Measurements from ENCODE around the gene ZMIZ1.

Gene ZMIZ1

DNA sequence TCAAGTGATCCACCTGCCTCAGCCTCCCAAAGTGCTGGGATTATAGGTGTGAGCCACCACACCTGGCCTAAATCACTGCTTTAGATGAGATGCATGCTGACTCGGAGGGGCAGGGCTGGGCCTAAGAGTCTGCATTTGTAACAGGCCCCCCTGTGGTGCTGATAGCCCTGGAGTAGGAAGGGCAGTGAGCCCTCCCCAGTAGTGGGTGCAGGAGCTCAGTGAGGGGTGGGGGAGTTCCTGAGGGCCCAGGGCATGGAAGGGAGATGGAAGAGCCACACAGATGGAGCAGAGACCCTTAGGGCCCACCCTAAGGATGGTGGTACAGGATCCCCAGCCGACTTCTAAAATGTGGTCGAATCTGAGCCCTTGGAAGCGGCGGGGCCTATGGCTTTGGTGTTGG is 146.8 kb downstream of the ZMIZ1 start:
- Mint-ChIP-seq H3K27ac (no peak overlapping the region), H3K27me3 (no peaks in the 10 kb centered on the region), H3K9me3 (no peaks in the 10 kb centered on the region), H3K36me3 (ENCODE audit: low read depth) (peaks cover 11% of the 10 kb centered on the region), H3K4me1 (ENCODE audit: low read depth) (no peaks in the 10 kb centered on the region), H3K4me3 (no peak overlapping the region)
- DNase-seq: no peak

GRCh38 chr10:79219322-79219957 is 150.7 kb downstream of the ZMIZ1 start:
- H3K4me3 Mint-ChIP-seq: no peak overlapping the region
- H3K4me1 Mint-ChIP-seq (ENCODE audit: low read depth): no peaks in the 10 kb centered on the region
- no peak overlapping the region for H3K27ac Mint-ChIP-seq
- no peaks in the 10 kb centered on the region for H3K9me3 Mint-ChIP-seq
- no peaks in the 10 kb centered on the region for H3K27me3 Mint-ChIP-seq
- DNase-seq: no peak
- H3K36me3 Mint-ChIP-seq (ENCODE audit: low read depth): peaks cover 9% of the 10 kb centered on the region

DNA sequence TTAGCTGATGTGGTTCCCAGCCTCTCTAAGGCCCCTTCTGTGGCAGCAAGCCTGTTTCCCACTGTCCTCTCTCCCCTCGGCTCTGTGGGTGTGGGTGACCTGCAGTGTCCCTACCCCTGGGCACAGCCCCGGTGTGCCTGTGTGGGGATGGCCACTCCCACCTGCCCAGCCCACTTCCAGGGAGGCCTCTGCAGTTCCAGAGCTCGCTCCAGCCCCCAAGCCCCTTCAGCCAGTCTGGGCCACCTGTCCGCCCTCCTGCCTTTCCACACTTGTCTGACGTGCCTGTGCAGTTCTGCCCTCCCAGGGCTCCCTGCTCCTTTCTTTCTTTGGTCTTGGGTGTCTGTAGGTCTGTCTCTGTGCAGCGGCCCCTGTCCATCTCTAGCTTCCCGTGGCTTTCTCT is 151.5 kb downstream of the ZMIZ1 start:
- Mint-ChIP-seq H3K36me3 (ENCODE audit: low read depth) (peaks cover 9% of the 10 kb centered on the region), H3K9me3 (no peaks in the 10 kb centered on the region)

DNA sequence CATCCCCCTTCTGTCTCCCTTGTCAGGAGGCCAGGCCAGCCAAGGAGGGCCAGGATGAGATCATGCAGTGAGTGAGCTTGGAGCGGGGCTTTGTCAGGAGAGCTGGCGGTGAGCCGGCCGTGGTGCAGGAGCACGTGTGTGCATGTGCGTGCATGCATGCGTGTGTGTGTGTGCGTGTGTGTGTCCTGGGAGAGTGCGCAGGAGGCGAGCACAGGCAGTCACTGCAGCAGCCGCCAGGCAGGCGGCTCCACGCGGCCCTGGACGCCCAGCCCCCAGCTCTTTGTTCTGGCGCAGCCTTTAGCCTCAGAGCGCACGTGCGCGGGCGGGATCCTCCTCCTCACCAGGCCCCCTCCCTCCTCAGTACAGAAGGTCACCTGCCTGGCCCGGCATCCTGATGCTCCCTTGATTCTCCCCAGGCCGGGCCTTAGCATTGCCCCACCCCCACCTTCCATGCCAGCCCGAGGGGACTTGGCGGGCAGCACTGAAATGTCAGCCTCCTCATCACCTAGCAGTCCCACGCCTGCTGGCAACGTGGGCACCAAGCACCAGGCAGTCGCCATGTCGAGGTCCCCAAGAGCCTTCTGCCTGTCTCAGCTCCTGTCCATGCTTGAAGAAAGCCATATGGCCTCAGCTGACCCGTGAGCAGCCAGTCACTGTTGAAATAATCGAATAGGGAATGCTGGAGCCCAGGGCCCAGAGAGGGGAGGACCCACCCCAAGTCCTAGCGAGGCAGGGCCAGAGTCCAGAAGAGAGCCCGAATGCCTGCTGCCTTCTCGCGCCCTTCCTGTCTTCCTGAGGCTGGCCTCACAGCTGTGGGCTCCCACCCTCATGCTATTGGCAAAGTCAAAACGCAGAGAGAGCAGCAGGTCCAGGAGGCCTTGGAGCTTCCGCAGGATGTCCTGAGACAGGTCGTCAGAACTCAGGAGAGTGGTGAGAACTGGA is 152.6 kb downstream of the ZMIZ1 start:
- Mint-ChIP-seq H3K27me3 (no peaks in the 10 kb centered on the region), H3K9me3 (no peaks in the 10 kb centered on the region), H3K4me1 (ENCODE audit: low read depth) (no peaks in the 10 kb centered on the region), H3K4me3 (no peak overlapping the region), H3K27ac (no peak overlapping the region), H3K36me3 (ENCODE audit: low read depth) (peaks cover 5% of the 10 kb centered on the region)
- DNase-seq: no peak

More for the DNA sequence above, 151.5 kb downstream of the ZMIZ1 start:
- no peak overlapping the region for H3K27ac Mint-ChIP-seq
- DNase-seq: no peak
- no peak overlapping the region for H3K4me3 Mint-ChIP-seq
- no peaks in the 10 kb centered on the region for H3K4me1 Mint-ChIP-seq (ENCODE audit: low read depth)
- no peaks in the 10 kb centered on the region for H3K27me3 Mint-ChIP-seq

DNA sequence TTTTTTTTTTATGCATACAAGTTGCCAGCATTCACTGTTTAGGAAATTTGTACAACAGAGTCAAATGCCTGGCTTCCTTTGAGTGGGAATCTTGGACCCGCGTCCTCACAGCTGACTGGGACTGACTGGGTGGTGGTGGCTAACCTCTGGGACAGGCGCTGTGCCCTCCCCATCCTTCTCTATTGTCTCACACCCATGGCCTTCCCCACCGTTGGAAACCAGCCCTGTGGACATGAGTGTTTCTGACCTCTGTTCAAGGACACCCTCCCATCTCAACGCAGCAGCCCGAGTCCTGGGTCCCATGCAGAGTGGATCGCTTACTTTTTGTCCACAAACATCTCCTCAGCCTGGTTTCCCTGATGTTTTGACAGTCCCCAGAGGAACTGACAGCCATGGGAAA is 153.4 kb downstream of the ZMIZ1 start:
- no peaks in the 10 kb centered on the region for H3K36me3 Mint-ChIP-seq (ENCODE audit: low read depth)

GRCh38 chr10:79223091-79224048 is 154.6 kb downstream of the ZMIZ1 start:
- no peak for DNase-seq
- H3K36me3 Mint-ChIP-seq (ENCODE audit: low read depth): no peaks in the 10 kb centered on the region
- no peak overlapping the region for H3K27ac Mint-ChIP-seq
- H3K4me1 Mint-ChIP-seq (ENCODE audit: low read depth): no peaks in the 10 kb centered on the region
- H3K9me3 Mint-ChIP-seq: no peaks in the 10 kb centered on the region
- H3K4me3 Mint-ChIP-seq: no peak overlapping the region
- H3K27me3 Mint-ChIP-seq: no peaks in the 10 kb centered on the region

More for the DNA sequence above, 153.4 kb downstream of the ZMIZ1 start:
- DNase-seq: no peak
- Mint-ChIP-seq H3K27me3 (no peaks in the 10 kb centered on the region), H3K27ac (no peak overlapping the region), H3K9me3 (no peaks in the 10 kb centered on the region), H3K4me3 (no peak overlapping the region), H3K4me1 (ENCODE audit: low read depth) (no peaks in the 10 kb centered on the region)

- DNase-seq: no peak
- H3K27ac Mint-ChIP-seq: no peak overlapping the region
- H3K4me3 Mint-ChIP-seq: no peak overlapping the region
- H3K4me1 Mint-ChIP-seq (ENCODE audit: low read depth): no peaks in the 10 kb centered on the region
- H3K9me3 Mint-ChIP-seq: no peaks in the 10 kb centered on the region
- H3K27me3 Mint-ChIP-seq: no peaks in the 10 kb centered on the region
- no peaks in the 10 kb centered on the region for H3K36me3 Mint-ChIP-seq (ENCODE audit: low read depth)
Observed at GRCh38 chr10:79224263-79224949, 155.6 kb downstream of the ZMIZ1 start.

DNA sequence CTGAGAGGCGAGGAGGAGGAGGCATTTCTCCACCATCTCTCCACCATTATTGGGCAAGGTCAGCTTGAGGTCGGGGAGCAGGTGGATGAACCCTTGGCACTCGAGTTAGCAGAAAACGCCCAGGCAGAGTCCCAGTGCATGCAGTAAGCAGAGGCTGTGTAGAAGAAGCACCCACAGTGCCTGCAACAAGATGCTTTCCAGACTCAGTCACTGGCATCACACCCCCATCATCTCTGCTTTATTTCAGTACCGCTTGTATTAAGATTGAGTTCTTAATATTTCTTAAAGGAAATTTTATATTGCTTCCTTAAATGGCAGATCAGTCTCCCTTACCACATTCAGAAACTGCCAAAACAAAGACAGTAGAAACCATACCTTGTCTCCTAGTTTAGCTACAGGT is 156.2 kb downstream of the ZMIZ1 start:
- H3K36me3 Mint-ChIP-seq (ENCODE audit: low read depth): no peaks in the 10 kb centered on the region
- H3K27me3 Mint-ChIP-seq: no peaks in the 10 kb centered on the region
- no peak overlapping the region for H3K27ac Mint-ChIP-seq
- no peak for DNase-seq
- no peaks in the 10 kb centered on the region for H3K9me3 Mint-ChIP-seq
- H3K4me1 Mint-ChIP-seq (ENCODE audit: low read depth): no peaks in the 10 kb centered on the region
- H3K4me3 Mint-ChIP-seq: no peak overlapping the region

DNA sequence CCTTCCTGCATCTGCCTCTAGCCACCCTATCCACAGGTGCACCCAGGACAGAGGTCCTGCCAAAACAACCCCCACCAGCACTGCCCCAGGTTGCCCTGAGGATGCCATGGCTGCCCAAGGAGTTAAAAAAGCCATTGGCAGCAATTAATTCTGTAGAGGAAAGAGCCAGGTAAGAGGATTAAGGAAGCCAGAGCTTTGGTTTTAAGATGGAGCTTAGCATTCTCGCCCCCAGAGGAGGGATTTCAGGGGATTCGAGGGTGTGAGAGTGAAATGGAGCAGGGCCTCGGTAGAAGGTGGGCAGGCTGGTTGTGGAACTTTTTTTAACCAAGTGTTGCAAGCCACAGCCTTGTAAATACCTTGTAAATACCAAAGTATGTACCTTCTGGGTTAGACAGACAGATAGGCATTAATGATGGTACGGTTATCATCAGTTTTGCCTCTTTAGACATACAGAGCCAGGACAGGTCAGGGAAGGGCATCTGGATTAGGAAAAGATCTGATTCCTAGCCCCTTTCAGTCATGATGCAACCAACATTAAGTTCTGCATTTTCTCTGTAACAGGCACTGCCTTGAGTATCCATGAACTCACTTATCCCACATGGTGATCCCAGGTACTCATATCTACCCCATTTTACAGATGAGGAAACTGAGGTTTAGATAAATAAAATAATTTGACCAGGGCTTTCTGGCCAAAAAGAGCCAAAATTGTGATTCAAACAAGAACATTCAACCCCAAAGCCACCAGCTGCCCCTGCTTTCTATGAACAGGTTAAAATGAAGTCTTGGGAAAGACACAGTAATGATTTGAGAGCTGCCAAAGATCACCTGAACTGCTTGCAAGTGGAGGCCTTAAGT is 157.9 kb downstream of the ZMIZ1 start:
- Mint-ChIP-seq H3K27ac (no peak overlapping the region), H3K4me1 (ENCODE audit: low read depth) (no peaks in the 10 kb centered on the region), H3K36me3 (ENCODE audit: low read depth) (no peaks in the 10 kb centered on the region), H3K9me3 (no peaks in the 10 kb centered on the region), H3K4me3 (no peak overlapping the region), H3K27me3 (no peaks in the 10 kb centered on the region)
- no peak for DNase-seq

DNA sequence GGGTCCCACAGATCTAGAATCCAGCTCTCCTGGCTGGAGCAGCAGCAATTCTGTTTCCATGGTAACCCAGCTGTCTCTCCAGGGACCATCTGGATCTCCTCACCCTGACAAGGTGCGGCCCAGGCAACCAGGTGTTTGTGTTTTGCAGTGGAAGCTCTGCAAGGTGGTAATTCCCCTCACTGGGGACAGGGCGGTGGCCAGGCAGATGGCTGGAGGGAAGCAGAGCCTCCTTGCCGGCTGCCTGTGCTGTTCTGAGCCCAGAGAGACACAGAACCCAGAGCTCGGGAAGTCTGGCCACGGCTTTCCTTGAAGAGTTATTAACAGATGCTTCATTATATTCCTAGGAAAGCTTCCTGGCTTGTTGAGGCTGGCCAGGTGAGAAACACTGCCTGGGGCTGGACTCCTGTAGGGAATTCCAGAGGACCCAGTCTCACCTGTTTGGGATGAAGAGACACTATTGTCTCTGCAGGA is 160.3 kb downstream of the ZMIZ1 start:
- H3K4me1 Mint-ChIP-seq (ENCODE audit: low read depth): no peaks in the 10 kb centered on the region
- no peak overlapping the region for H3K4me3 Mint-ChIP-seq
- H3K9me3 Mint-ChIP-seq: no peaks in the 10 kb centered on the region
- H3K27ac Mint-ChIP-seq: no peak overlapping the region
- no peak for DNase-seq
- no peaks in the 10 kb centered on the region for H3K27me3 Mint-ChIP-seq
- no peaks in the 10 kb centered on the region for H3K36me3 Mint-ChIP-seq (ENCODE audit: low read depth)

- DNase-seq: no peak
- H3K4me1 Mint-ChIP-seq (ENCODE audit: low read depth): no peaks in the 10 kb centered on the region
- H3K27me3 Mint-ChIP-seq: no peaks in the 10 kb centered on the region
- no peak overlapping the region for H3K4me3 Mint-ChIP-seq
- H3K27ac Mint-ChIP-seq: no peak overlapping the region
- no peaks in the 10 kb centered on the region for H3K36me3 Mint-ChIP-seq (ENCODE audit: low read depth)
- no peaks in the 10 kb centered on the region for H3K9me3 Mint-ChIP-seq
Observed at GRCh38 chr10:79229830-79230327, 161.1 kb downstream of the ZMIZ1 start.

DNA sequence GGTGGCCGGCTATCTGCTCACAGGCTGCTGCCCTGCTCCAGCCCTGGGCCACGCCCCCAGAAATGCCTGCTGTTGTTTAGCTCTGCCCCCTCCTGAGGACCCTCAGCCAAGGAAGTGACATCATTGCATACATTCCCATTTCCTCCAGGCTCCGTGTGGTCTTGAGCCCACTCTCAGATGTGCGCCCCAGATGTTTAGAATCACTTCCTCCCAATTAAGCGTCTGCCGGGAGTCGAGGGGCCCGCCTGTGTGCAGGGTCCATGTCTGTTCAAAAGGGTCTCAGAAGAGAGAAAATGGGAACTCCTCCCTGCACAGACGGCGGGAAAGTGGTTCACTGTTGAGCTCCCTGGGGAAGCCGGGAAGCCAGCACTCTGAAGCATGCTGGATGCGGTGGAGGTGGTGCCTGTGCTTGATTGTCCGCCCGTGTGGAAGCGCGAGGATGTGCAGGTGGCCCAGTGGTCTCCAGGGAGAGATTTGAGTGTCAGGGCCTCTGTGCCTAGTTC is 161.6 kb downstream of the ZMIZ1 start:
- H3K4me3 Mint-ChIP-seq: no peak overlapping the region

DNA sequence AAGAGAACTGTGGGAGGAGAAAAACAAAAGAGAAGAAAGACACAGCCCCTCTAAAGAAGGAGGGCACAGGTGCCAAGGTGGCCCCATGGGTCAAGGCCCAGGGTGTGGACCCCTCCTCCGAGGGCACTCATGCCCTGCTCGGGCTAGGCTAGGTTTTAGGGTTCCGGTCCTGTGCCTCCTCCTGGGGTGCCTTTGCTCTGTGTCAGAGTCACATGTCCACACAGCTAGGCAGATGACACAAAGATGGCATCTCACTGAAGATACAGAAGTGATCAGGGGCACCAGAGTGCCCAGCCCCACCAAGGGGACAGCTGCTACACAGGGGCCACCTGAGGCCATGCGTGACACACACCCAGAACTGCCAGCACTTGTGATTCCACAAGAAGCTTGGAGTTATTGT is 162.1 kb downstream of the ZMIZ1 start:
- Mint-ChIP-seq H3K4me3 (no peak overlapping the region), H3K4me1 (ENCODE audit: low read depth) (no peaks in the 10 kb centered on the region), H3K9me3 (no peaks in the 10 kb centered on the region), H3K27me3 (no peaks in the 10 kb centered on the region), H3K36me3 (ENCODE audit: low read depth) (no peaks in the 10 kb centered on the region), H3K27ac (no peak overlapping the region)
- DNase-seq: no peak

More for the DNA sequence above, 161.6 kb downstream of the ZMIZ1 start:
- Mint-ChIP-seq H3K36me3 (ENCODE audit: low read depth) (no peaks in the 10 kb centered on the region), H3K4me1 (ENCODE audit: low read depth) (no peaks in the 10 kb centered on the region), H3K9me3 (no peaks in the 10 kb centered on the region), H3K27ac (no peak overlapping the region), H3K27me3 (no peaks in the 10 kb centered on the region)
- no peak for DNase-seq
